ENCODE data around the gene ACVR1B.

Gene ACVR1B

GRCh38 chr12:52005218-52005902 is 53.9 kb downstream of the ACVR1B start:
- DNase-seq (ENCODE audit: low read depth) = no peak

- no peak for DNase-seq (ENCODE audit: low read depth)
Measured at GRCh38 chr12:52005903-52006703, 54.6 kb downstream of the ACVR1B start.

GRCh38 chr12:52006726-52007157 is 55.2 kb downstream of the ACVR1B start, which contains the start of gene TAMALIN:
TSS of gene TAMALIN (plus strand) at chr12:52006946. CDS start at chr12:52007020, 74 bp downstream.
- DNase-seq (ENCODE audit: low read depth) = no peak

- DNase-seq (ENCODE audit: low read depth) = no peak
Measured at GRCh38 chr12:52007158-52007921, 55.8 kb downstream of the ACVR1B start.

GRCh38 chr12:52007982-52008510 is 56.5 kb downstream of the ACVR1B start:
- no peak for DNase-seq (ENCODE audit: low read depth)

GRCh38 chr12:52009081-52009751 is 57.7 kb downstream of the ACVR1B start:
- no peak for DNase-seq (ENCODE audit: low read depth)

- no peak for DNase-seq (ENCODE audit: low read depth)
Measured at GRCh38 chr12:52010152-52010622, 58.7 kb downstream of the ACVR1B start.

- DNase-seq (ENCODE audit: low read depth) = no peak
Measured at GRCh38 chr12:52010692-52011601, 59.4 kb downstream of the ACVR1B start.

GRCh38 chr12:52011602-52012214 is 60.2 kb downstream of the ACVR1B start:
- DNase-seq (ENCODE audit: low read depth) = no peak

- no peak for DNase-seq (ENCODE audit: low read depth)
Measured at GRCh38 chr12:52013626-52014310, 62.3 kb downstream of the ACVR1B start.

- no peak for DNase-seq (ENCODE audit: low read depth)
Measured at GRCh38 chr12:52014567-52015530, 63.4 kb downstream of the ACVR1B start.

GRCh38 chr12:52015532-52016041 is 64.1 kb downstream of the ACVR1B start:
- DNase-seq (ENCODE audit: low read depth) = no peak

GRCh38 chr12:52018433-52019112 is 67.1 kb downstream of the ACVR1B start:
- DNase-seq (ENCODE audit: low read depth) = no peak

GRCh38 chr12:52019113-52019770 is 67.7 kb downstream of the ACVR1B start:
- DNase-seq (ENCODE audit: low read depth) = no peak

GRCh38 chr12:52020539-52021336 is 69.2 kb downstream of the ACVR1B start:
- DNase-seq (ENCODE audit: low read depth) = no peak

- DNase-seq (ENCODE audit: low read depth) = no peak
Measured at GRCh38 chr12:52022841-52023181, 71.3 kb downstream of the ACVR1B start.

Data from non-pigmented ciliary epithelial cell (primary cell).